GM23338 (cell line): ENCODE data around the gene TOX4.

Experiments used
- CREB1 ChIP-seq: fragments of 250-450 bp; sonication (Bioruptor Pico); IDR thresholded peaks from 2 replicates; pipeline ENCODE4 v1.5.0; 2020; ENCODE audit warnings: low read depth, mild to moderate bottlenecking, moderate library complexity
- EZH2 ChIP-seq: fragments of 200-600 bp; sonication (generic); IDR thresholded peaks from one replicate; pipeline ENCODE4 v1.8.0; 2017; ENCODE audit warnings: antibody characterized with exemption, mild to moderate bottlenecking, low read depth; ENCODE audit not compliant: unreplicated experiment
- EZH2phosphoT487 ChIP-seq: fragments of 200-600 bp; sonication (generic); IDR thresholded peaks from one replicate; pipeline ENCODE4 v1.8.1; 2018; ENCODE audit warnings: antibody characterized with exemption; ENCODE audit not compliant: unreplicated experiment
- JUNB ChIP-seq: IDR thresholded peaks from one replicate; pipeline ENCODE4 v1.6.1; 2016; ENCODE audit warnings: antibody characterized with exemption; ENCODE audit not compliant: unreplicated experiment
- NANOG ChIP-seq: IDR thresholded peaks from 2 replicates; pipeline ENCODE4 v1.6.1; 2016; ENCODE audit warnings: antibody characterized with exemption, borderline replicate concordance
- POLR2AphosphoS5 ChIP-seq: IDR thresholded peaks from 2 replicates; pipeline ENCODE4 v1.6.1; 2016; ENCODE audit warnings: antibody characterized with exemption, low read depth
- STAT1 ChIP-seq: IDR thresholded peaks from one replicate; pipeline ENCODE4 v1.6.1; 2016; ENCODE audit warnings: antibody characterized with exemption; ENCODE audit not compliant: unreplicated experiment
- ZNF114 ChIP-seq: fragments of 250-450 bp; sonication (Bioruptor Pico); IDR thresholded peaks from 2 replicates; pipeline ENCODE4 v1.5.0; 2020; ENCODE audit warnings: mild to moderate bottlenecking, moderate library complexity
- TF ChIP-seq, protein P1 (sequence below), 2 experiments: fragments of 200-600 bp in 1 of 2; sonication (generic) in 1 of 2; conservative IDR thresholded peaks; 2 replicates each; pipeline versions ENCODE4 v1.5.1 to v1.6.1; 2016 to 2017; ENCODE audit warnings: antibody characterized with exemption in 2 of 2, low read depth in 2 of 2, mild to moderate bottlenecking in 2 of 2, moderate library complexity in 1 of 2
- TF ChIP-seq, protein P2 (sequence below): IDR thresholded peaks from one replicate; pipeline ENCODE4 v1.6.1; 2018; ENCODE audit warnings: antibody characterized with exemption; ENCODE audit not compliant: unreplicated experiment
- TF ChIP-seq, protein P3 (sequence below): IDR thresholded peaks from 2 replicates; pipeline ENCODE4 v1.6.1; 2016; ENCODE audit warnings: antibody characterized with exemption

DNA sequence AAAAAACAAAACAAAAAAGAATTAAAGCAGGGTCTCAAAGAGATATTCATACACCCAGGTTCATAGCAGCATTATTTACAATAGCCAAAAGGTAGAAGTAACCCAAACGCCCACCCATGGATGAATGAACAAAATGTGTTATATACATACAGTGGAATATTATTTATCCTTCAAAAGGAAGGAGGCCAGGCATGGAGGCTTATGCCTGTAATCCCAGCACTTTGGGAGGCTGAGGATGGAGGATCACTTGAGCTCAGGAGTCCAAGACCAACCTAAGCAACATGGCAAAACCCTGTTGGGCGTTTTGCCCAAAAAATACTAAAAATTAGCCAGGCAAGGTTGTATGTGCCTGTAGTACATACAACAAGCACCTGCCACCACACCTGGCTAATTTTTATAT lies 29.6 kb downstream of the TOX4 start:
- TF ChIP-seq, protein P1, sequence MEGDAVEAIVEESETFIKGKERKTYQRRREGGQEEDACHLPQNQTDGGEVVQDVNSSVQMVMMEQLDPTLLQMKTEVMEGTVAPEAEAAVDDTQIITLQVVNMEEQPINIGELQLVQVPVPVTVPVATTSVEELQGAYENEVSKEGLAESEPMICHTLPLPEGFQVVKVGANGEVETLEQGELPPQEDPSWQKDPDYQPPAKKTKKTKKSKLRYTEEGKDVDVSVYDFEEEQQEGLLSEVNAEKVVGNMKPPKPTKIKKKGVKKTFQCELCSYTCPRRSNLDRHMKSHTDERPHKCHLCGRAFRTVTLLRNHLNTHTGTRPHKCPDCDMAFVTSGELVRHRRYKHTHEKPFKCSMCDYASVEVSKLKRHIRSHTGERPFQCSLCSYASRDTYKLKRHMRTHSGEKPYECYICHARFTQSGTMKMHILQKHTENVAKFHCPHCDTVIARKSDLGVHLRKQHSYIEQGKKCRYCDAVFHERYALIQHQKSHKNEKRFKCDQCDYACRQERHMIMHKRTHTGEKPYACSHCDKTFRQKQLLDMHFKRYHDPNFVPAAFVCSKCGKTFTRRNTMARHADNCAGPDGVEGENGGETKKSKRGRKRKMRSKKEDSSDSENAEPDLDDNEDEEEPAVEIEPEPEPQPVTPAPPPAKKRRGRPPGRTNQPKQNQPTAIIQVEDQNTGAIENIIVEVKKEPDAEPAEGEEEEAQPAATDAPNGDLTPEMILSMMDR (conservative IDR thresholded peaks at IDR 0.05; ENCODE audit: low read depth in 2 of 2): no peak
- TF ChIP-seq POLR2AphosphoS5 (no peak), EZH2 (no peak), EZH2phosphoT487 (no peak), JUNB (no peak), CREB1 (CRISPR knock-in tag) (no peak), ZNF114 (CRISPR knock-in tag) (no peak), NANOG (no peak), STAT1 (no peak)
- TF ChIP-seq, protein P2, sequence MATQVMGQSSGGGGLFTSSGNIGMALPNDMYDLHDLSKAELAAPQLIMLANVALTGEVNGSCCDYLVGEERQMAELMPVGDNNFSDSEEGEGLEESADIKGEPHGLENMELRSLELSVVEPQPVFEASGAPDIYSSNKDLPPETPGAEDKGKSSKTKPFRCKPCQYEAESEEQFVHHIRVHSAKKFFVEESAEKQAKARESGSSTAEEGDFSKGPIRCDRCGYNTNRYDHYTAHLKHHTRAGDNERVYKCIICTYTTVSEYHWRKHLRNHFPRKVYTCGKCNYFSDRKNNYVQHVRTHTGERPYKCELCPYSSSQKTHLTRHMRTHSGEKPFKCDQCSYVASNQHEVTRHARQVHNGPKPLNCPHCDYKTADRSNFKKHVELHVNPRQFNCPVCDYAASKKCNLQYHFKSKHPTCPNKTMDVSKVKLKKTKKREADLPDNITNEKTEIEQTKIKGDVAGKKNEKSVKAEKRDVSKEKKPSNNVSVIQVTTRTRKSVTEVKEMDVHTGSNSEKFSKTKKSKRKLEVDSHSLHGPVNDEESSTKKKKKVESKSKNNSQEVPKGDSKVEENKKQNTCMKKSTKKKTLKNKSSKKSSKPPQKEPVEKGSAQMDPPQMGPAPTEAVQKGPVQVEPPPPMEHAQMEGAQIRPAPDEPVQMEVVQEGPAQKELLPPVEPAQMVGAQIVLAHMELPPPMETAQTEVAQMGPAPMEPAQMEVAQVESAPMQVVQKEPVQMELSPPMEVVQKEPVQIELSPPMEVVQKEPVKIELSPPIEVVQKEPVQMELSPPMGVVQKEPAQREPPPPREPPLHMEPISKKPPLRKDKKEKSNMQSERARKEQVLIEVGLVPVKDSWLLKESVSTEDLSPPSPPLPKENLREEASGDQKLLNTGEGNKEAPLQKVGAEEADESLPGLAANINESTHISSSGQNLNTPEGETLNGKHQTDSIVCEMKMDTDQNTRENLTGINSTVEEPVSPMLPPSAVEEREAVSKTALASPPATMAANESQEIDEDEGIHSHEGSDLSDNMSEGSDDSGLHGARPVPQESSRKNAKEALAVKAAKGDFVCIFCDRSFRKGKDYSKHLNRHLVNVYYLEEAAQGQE: no peak
- TF ChIP-seq, protein P3, sequence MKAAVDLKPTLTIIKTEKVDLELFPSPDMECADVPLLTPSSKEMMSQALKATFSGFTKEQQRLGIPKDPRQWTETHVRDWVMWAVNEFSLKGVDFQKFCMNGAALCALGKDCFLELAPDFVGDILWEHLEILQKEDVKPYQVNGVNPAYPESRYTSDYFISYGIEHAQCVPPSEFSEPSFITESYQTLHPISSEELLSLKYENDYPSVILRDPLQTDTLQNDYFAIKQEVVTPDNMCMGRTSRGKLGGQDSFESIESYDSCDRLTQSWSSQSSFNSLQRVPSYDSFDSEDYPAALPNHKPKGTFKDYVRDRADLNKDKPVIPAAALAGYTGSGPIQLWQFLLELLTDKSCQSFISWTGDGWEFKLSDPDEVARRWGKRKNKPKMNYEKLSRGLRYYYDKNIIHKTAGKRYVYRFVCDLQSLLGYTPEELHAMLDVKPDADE: no peak
